ENCODE data around the gene GABARAPL1.

Gene GABARAPL1

DNA sequence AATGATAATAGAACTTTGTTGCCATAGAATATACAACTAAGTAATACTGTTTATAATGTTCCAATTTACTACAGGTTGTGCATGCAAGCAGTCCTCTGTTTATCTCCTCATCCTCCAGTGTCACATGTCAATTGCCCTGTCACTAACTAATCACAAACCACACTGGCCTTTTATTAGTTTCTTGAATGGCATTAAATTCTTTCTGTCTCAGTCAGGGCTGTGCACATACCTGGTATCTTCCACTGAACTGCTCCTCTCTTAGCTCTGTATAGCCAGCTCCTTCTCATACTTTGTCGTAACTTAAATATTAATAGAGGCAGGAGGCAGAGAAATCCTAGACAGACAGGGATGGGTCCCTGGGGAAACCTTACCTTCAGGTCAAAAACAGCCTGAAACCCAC, 24.0 kb downstream of the GABARAPL1 start:
- H3K79me2 ChIP-seq (ENCODE audit: insufficient read depth, low read length): no peaks in the 10 kb centered on the region
- H3K4me2 ChIP-seq (ENCODE audit: low read length): no peak overlapping the region
- H3K9me3 ChIP-seq (ENCODE audit: low read length): peaks cover 18% of the 10 kb centered on the region
- peaks cover 31% of the 10 kb centered on the region for H3K4me1 ChIP-seq (ENCODE audit: insufficient read depth, low read length, severe bottlenecking)
- no peaks in the 10 kb centered on the region for H3K9me2 ChIP-seq (ENCODE audit: low read depth, low read length)
- no peak overlapping the region for H3K4me3 ChIP-seq (ENCODE audit: low read depth, low read length, poor library complexity, severe bottlenecking)
- no peak for TF ChIP-seq CTCF (IDR thresholded peaks at IDR 0.05; ENCODE audit: low read length)
- H3K36me3 ChIP-seq (ENCODE audit: insufficient read depth, low read length): peaks cover 28% of the 10 kb centered on the region
- H3K27ac ChIP-seq (ENCODE audit: low read depth, low read length, poor library complexity, severe bottlenecking): peak overlapping the region; percentile 65
- H3F3A ChIP-seq (ENCODE audit: insufficient read depth, low read length): no peaks in the 10 kb centered on the region
- no peak overlapping the region for H2AFZ ChIP-seq (ENCODE audit: low read length)
- H4K20me1 ChIP-seq (ENCODE audit: insufficient read depth, low read length): no peaks in the 10 kb centered on the region
- no peak overlapping the region for H3K9ac ChIP-seq (ENCODE audit: low read length)
- no peaks in the 10 kb centered on the region for H3K27me3 ChIP-seq (ENCODE audit: insufficient read depth, low read length)

GRCh38 chr12:10238526-10238925, 25.8 kb downstream of the GABARAPL1 start:
- H3K27ac ChIP-seq (ENCODE audit: low read depth, low read length, poor library complexity, severe bottlenecking): peak overlapping the region; percentile 55
- no peaks in the 10 kb centered on the region for H3F3A ChIP-seq (ENCODE audit: insufficient read depth, low read length)
- no peak overlapping the region for H3K9ac ChIP-seq (ENCODE audit: low read length)
- TF ChIP-seq EZH2 (IDR thresholded peaks at IDR 0.05; ENCODE audit: borderline replicate concordance, low read length): no peak
- TF ChIP-seq CTCF (IDR thresholded peaks at IDR 0.05; ENCODE audit: low read length): no peak
- H3K27me3 ChIP-seq (ENCODE audit: insufficient read depth, low read length): no peaks in the 10 kb centered on the region
- no peak overlapping the region for H2AFZ ChIP-seq (ENCODE audit: low read length)
- no peaks in the 10 kb centered on the region for H3K79me2 ChIP-seq (ENCODE audit: insufficient read depth, low read length)
- H3K36me3 ChIP-seq (ENCODE audit: insufficient read depth, low read length): peaks cover 20% of the 10 kb centered on the region
- no peaks in the 10 kb centered on the region for H3K9me2 ChIP-seq (ENCODE audit: low read depth, low read length)
- H3K9me3 ChIP-seq (ENCODE audit: low read length): peaks cover 18% of the 10 kb centered on the region
- no peak overlapping the region for H3K4me3 ChIP-seq (ENCODE audit: low read depth, low read length, poor library complexity, severe bottlenecking)
- no peak overlapping the region for H3K4me2 ChIP-seq (ENCODE audit: low read length)
- H3K4me1 ChIP-seq (ENCODE audit: insufficient read depth, low read length, severe bottlenecking): peaks cover 49% of the 10 kb centered on the region
- no peaks in the 10 kb centered on the region for H4K20me1 ChIP-seq (ENCODE audit: insufficient read depth, low read length)

DNA sequence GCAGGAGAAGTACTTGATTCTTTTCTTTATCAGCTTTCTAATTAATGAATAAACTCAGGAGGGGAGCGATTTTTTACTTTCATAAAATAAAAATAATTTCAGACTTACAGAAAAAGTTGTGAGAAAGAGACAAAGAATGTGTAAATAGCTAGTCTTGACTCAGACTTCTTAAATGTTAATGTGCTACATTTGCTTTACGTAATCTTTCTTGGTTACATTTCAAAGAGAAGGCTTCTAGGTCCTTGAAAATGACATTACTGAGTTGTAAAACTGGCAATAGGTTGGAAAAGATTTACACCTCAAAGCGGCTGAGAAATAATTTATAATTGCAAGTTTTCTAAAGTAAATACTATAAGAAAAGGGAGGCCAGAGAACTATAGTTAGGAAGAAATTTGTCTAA, 28.6 kb downstream of the GABARAPL1 start:
- Histone ChIP-seq H3K4me3 (ENCODE audit: low read depth, low read length, poor library complexity, severe bottlenecking) (no peak overlapping the region), H3K9me2 (ENCODE audit: low read depth, low read length) (no peaks in the 10 kb centered on the region), H3K9ac (ENCODE audit: low read length) (no peak overlapping the region; the same call in 1 of the 2 replicates), H3K4me1 (ENCODE audit: insufficient read depth, low read length, severe bottlenecking) (peaks cover 71% of the 10 kb centered on the region), H3K36me3 (ENCODE audit: insufficient read depth, low read length) (peaks cover 14% of the 10 kb centered on the region), H3F3A (ENCODE audit: insufficient read depth, low read length) (no peaks in the 10 kb centered on the region), H3K9me3 (ENCODE audit: low read length) (peaks cover 12% of the 10 kb centered on the region), H3K4me2 (ENCODE audit: low read length) (no peak overlapping the region), H3K27me3 (ENCODE audit: insufficient read depth, low read length) (no peaks in the 10 kb centered on the region), H4K20me1 (ENCODE audit: insufficient read depth, low read length) (no peaks in the 10 kb centered on the region), H3K79me2 (ENCODE audit: insufficient read depth, low read length) (no peaks in the 10 kb centered on the region), H2AFZ (ENCODE audit: low read length) (no peak overlapping the region), H3K27ac (ENCODE audit: low read depth, low read length, poor library complexity, severe bottlenecking) (peak overlapping the region; percentile 99)
- TF ChIP-seq CTCF (IDR thresholded peaks at IDR 0.05; ENCODE audit: low read length) (no peak), EZH2 (IDR thresholded peaks at IDR 0.05; ENCODE audit: borderline replicate concordance, low read length) (no peak)

Measured in OCI-LY1 (cell line).